ENCODE results near the gene AQP7.
"Not testable (repeated sequence)": the region's sequence is repeated elsewhere in the genome, so short reads cannot be mapped to it uniquely, and the experiment has no call there.

AQP7 gene

GRCh38 chr9:33393581-33393980 is 8.8 kb downstream of the AQP7 start:
- DNase-seq = no peak

DNA sequence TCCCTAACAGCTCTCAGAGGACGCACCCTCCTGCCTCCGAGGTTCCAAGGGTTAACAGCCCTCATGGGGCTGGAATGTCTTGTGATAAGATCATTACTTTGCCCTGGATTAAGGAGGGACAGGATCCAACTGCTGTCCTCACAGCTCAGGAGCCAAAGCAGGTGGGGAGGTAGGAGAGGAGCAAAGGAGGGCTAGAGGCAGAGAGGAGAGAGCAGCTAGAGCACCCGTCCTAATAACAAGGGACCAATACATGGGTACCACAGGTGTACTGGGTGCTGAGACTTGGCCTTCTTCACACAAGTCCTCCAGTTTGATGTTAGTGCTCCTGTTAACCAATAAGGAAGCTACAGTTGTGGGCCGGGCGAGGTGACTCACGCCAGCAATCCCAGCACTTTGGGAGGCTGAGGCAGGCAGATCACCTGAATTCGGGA is 9.8 kb downstream of the AQP7 start:
- DNase-seq = not testable (repeated sequence)

GRCh38 chr9:33391111-33391771 is 11.1 kb downstream of the AQP7 start:
- DNase-seq = not testable (repeated sequence)

DNA sequence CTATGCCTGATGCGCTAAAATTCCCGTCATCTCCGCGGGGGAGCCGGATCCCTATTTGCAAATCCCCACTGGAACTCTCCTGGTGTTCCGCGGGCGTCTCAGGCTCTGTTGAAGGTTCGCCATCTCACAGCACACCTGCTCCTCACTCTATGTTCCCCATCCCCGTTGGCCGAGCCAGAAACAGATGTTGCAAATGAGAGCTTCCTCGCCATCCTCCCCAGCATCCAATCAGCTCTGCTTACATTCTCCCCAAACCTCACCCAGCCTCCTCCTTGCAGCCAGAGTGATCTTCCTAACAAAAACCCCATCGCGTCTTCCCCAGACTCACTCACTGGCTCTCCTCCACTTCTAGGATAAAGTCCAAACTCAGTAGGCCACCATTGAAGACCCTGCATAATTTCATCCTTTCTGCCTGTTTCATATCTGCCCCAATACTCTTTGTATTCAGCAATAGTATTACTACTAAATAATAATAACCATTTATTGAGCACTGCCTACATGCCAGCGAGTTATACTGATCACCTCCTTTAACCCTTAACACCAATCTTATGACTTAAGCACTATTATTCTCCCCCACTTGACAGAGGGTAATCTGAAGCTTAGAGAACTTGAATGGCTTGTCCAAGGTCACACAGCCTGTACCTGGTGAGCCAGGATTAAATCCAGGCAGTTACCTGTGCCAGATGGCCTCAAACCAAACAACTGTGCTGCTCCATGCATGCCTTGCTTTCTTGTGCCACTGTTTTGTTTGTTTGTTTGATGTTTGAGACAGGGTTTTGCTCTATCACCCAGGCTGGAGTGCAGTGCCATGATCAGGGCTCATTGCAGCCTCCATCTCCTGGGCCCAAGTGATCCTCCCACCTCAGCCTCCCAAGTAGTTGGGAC is 14.0 kb downstream of the AQP7 start:
- DNase-seq = no peak

- DNase-seq = not testable (repeated sequence)
Measured at GRCh38 chr9:33386998-33387397, 15.4 kb downstream of the AQP7 start.

DNA sequence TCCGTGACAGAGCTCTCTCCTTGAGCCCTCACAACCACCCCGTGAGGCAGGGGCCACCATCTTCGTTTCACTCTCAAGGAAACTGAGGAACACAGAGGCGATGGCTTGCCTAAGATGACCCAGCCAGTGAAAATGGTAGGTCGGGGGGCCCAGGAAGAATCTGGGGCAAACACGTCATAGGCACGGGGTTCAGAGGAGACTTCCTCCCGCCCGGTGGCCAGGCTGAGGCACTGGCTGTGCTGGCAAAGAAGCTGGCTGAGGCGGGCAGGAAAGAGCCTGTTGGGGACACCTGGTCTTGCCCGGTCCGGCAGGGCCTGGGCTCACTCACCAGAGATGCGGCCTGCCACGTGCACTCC is 15.7 kb downstream of the AQP7 start:
- DNase-seq = not testable (repeated sequence)

- not testable (repeated sequence) for DNase-seq
Measured at GRCh38 chr9:33385979-33386640, 16.3 kb downstream of the AQP7 start.

- not testable (repeated sequence) for DNase-seq
Measured at GRCh38 chr9:33385536-33385935, 16.8 kb downstream of the AQP7 start.

DNA sequence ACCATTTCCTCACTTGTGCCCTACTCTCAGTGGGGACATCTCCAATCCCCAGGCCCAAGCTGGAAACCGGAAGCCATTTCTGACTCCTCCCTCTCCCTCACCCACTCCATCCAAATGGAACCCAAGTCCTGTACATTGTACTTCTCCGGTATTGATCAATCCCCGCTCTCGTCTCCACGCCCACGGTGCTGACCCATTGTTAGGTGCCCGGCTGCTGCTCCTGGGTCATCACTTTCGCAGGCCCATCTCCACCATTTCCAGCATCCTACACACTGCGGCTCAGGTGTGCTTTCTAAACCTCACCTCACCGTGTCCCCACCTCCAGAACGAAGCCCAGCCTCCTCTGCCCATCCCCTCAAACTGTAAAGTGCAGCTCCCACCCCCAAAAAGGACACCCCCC is 19.0 kb downstream of the AQP7 start:
- not testable (repeated sequence) for DNase-seq

DNA sequence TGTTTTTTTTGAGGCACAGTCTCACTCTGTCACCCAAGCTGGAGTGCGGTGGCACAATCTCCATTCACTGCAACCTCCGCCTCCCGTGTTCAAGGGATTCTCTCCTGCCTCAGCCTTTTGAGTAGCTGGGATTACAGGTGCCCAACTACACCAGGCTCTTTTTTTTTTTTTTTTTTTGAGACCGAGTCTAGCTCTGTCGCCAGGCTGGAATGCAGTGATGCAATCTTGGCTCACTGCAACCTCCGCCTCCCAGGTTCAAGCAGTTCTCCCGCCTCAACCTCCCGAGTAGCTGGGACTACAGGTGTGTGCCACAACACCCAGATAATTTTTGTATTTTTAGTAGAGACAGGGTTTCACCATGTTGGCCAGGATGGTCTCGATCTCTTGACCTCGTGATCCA is 20.0 kb downstream of the AQP7 start:
- not testable (repeated sequence) for DNase-seq

- DNase-seq = no peak
Measured at GRCh38 chr9:33381231-33381791, 21.1 kb downstream of the AQP7 start.

GRCh38 chr9:33380390-33381094 is 21.8 kb downstream of the AQP7 start:
- no peak for DNase-seq

DNA sequence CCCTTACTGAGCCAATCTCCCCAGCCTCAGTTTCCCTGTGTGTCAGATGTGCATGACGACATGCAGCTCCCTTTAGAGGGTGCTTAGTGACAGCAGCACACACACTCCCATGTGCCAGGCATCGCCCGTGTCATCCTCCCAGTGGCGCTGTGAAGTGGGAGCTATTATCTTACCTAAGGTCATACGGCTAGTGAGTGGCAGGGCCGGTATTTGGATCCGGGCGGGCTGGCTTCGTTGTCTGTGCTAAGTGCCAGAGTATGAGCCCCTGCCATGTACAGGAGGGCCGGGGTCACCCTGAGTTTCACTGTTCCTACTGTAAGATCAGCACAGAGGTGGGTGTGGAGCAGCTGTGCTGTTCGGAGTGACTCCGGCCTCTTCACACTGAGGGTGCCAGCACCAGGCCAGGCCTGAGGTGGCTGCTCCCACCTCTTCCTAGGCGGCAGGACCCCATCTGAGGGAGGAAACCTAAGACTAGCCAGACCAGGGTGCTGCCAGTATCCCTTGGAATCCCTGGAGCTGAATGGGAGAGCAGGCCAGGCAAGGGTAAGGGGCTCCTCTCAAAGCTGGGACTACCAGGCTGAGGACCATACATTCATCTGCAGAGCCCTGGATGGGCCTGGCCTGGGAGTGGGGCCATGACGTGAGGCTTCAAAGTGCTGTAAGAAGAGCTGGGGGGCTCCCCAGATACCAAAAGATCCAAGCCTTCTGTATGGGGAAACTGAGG is 22.5 kb downstream of the AQP7 start:
- DNase-seq = no peak

DNA sequence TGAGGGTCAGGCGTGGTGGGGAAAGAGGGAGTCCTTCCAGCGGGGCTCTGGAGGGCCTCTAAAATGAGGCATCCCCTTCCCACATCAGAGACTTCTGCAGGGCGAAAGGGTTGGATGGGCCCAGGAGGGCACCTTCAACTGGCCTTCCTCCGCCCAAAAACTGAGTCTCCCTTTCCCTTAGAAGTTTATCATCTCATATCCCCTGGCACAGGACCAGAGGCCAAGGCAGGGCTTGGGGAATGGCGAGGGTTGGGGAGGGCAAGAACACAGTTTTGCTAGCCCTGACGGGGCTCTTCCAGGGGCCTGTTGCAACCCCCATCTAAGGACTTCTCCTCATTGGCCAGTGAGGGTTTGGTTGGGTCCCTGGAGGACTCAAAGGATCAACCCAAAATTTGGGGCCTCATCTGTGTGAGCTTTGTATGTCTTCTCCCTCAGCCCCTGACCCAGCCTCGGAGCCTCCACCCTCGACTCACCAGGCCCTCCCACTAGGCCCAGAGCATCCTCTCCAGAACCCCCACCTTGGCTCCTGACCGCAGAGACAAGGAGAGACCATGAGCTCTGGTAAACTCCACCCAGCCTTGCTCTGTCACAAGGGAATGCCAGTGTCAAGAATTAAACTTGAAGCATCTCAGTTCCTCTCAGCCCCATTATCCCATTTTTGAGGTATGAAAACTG is 24.1 kb downstream of the AQP7 start:
- DNase-seq = no peak

DNA sequence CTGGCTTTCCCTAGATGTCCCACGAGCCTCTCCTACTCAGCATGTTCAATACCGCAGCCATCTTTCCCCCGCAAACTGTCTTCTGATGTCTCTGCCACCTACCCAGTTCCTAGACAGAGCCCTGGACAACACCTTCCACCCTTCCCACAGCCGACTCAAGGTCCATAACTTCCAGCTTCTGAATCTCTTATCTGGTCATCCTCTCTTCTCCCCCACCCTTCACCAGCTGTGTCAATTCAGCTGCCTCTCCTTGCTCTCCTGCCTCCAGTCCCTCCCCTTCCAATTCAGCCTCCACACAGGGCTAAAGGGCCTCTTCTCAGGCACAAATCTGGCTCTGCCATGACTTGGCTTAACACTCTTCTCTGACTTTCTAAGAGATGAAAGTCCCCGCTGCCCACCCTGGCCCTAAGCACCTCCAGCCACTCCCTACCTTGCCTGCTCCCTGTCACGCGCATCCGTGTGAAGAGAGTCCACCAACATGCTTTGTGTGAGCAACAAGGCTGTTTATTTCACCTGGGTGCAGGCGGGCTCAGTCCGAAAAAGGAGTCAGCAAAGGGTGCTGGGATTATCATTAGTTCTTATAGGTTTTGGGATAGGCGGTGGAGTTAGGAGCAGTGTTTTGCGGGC is 25.2 kb downstream of the AQP7 start:
- DNase-seq = no peak

GRCh38 chr9:33375841-33376321 is 26.5 kb downstream of the AQP7 start:
- no peak for DNase-seq

DNA sequence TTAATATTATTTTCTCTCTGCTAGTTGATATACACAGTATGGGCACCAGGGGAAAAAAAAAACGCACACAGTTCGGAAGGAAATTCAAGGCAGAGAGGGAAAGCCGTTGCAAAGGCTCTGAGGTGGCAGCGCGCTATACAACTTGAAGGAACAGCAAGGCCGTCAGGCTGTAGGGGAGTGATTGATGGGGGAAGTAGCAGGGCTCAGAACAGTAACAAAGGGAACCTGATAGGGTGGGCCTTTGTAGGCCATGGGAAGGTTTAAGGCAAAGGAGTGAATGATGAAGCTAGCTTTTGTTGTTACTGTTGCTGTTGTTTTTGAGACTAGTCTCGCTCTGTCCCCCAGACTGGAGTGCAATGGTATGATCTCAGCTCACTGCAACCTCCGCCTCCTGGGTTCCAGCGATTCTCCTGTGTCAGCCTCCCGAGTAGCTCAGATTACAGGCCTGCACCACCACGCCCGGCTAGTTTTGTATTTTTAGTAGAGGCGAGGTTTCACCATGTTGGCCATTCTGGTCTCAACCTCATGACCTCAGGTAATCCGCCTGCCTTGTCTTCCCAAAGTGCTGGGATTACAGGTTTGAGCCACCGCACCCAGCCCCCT is 27.0 kb downstream of the AQP7 start:
- DNase-seq = peak in 1 of 2 donors; percentile 44

GRCh38 chr9:33374634-33375237 is 27.6 kb downstream of the AQP7 start:
- peak in 1 of 2 donors; percentile 74 for DNase-seq

GRCh38 chr9:33374190-33374589 is 28.2 kb downstream of the AQP7 start:
- DNase-seq = no peak

GRCh38 chr9:33372900-33373299 is 29.5 kb downstream of the AQP7 start:
- DNase-seq = no peak
